BJ (cell line): ENCODE data around the gene LDLRAD1. TPM values are rescaled to one million over a fixed set of nuclear protein-coding genes. Genes with fewer than 3 reads are reported as not detected.
"Not testable (repeated sequence)": the region's sequence is repeated elsewhere in the genome, so short reads cannot be mapped to it uniquely, and the experiment has no call there.

Experiments
- CTCF ChIA-PET: fragments of 350-600 bp; formaldehyde crosslinking; extraction: SDS; loops from one replicate; lab custom pipeline; 2021; ENCODE audit warnings: antibody characterized with exemption, inconsistent platforms; lab: Yijun Ruan, JAX
- POLR2A ChIA-PET: fragments of 300-600 bp; sonication (Branson Sonifier 250); formaldehyde crosslinking; extraction: SDS; loops from one replicate; lab custom pipeline; 2021; ENCODE audit warnings: antibody characterized with exemption; lab: Charles Lee
- DNase-seq: peaks from one replicate; pipeline ENCODE4 v3.0.0-alpha.2; 2011; ENCODE audit warnings: low read depth
- H3K27me3 ChIP-seq: 2 replicates; pipeline ENCODE4 v1.6.0; 2011; ENCODE audit warnings: low read length; ENCODE audit not compliant: control insufficient read depth, insufficient read depth
- H3K36me3 ChIP-seq: 2 replicates; pipeline ENCODE4 v1.5.1; 2011; ENCODE audit warnings: low read length; ENCODE audit not compliant: control insufficient read depth, insufficient read depth
- H3K4me3 ChIP-seq: 2 replicates; pipeline ENCODE4 v1.5.1; 2011; ENCODE audit warnings: low read depth, mild to moderate bottlenecking, control low read depth, low read length
- CTCF ChIP-seq: IDR thresholded peaks from 2 replicates; pipeline ENCODE4 v1.5.1; 2011; ENCODE audit warnings: low read depth, mild to moderate bottlenecking, control low read depth, inconsistent platforms, low read length, moderate library complexity; ENCODE audit not compliant: insufficient read depth
- polyA plus RNA-seq: library from polyadenylated mRNA; depleted of rRNA; stranded (reverse); fragments of >200 nt; gene quantifications from 2 replicates; pipeline ENCODE4 v1.2.3, GENCODE V29; 2011

LDLRAD1 gene
- polyA plus RNA-seq, 1 experiment: not detected

- ChIA-PET CTCF (interaction anchor here (0.7 kb wide), 1 partner anchor 117 kb away, joined by 3 read pairs; no protein-coding TSS in a partner anchor), POLR2A (no interaction called here)
- Histone ChIP-seq H3K36me3 (no peaks in the 10 kb centered on the region), H3K27me3 (no peaks in the 10 kb centered on the region), H3K4me3 (no peak overlapping the region)
- TF ChIP-seq CTCF: no peak
- no peak for DNase-seq
Measured at GRCh38 chr1:54027848-54028247, 9.9 kb upstream of the LDLRAD1 start.

- CTCF ChIA-PET, DNase-seq, POLR2A ChIA-PET, H3K27me3 ChIP-seq, H3K4me3 ChIP-seq, H3K36me3 ChIP-seq: not testable (repeated sequence)
Measured at GRCh38 chr1:54024811-54025210, 6.8 kb upstream of the LDLRAD1 start.

GRCh38 chr1:54024358-54024757 lies 6.4 kb upstream of the LDLRAD1 start:
- no peak for DNase-seq
- ChIA-PET POLR2A (no interaction called here), CTCF (no interaction called here)
- no peak overlapping the region for H3K4me3 ChIP-seq
- TF ChIP-seq CTCF: no peak
- H3K27me3 ChIP-seq: no peaks in the 10 kb centered on the region
- H3K36me3 ChIP-seq: no peaks in the 10 kb centered on the region

- CTCF ChIA-PET: interaction anchor here (1.6 kb wide), 1 partner anchor 12 kb away, joined by 3 read pairs; no protein-coding TSS in a partner anchor
- H3K4me3 ChIP-seq, H3K36me3 ChIP-seq, H3K27me3 ChIP-seq, DNase-seq, POLR2A ChIA-PET: not testable (repeated sequence)
Measured at GRCh38 chr1:54019562-54020176, 1.7 kb upstream of the LDLRAD1 start.

GRCh38 chr1:54018635-54019034 lies 649 bp upstream of the LDLRAD1 start:
- no peak for TF ChIP-seq CTCF
- ChIA-PET CTCF (interaction anchor here (1.2 to 1.6 kb wide), 3 partner anchors 11 to 158 kb away, joined by 3 to 4 read pairs (median 3); no protein-coding TSS in a partner anchor), POLR2A (no interaction called here)
- no peak for DNase-seq
- Histone ChIP-seq H3K27me3 (peaks cover 9% of the 10 kb centered on the region), H3K4me3 (no peak overlapping the region), H3K36me3 (no peaks in the 10 kb centered on the region)

- no peak for TF ChIP-seq CTCF
- DNase-seq: peak; percentile 4
- POLR2A ChIA-PET: no interaction called here
- no peaks in the 10 kb centered on the region for H3K36me3 ChIP-seq
- CTCF ChIA-PET: no interaction called here
- H3K4me3 ChIP-seq: no peak overlapping the region
- peaks cover 17% of the 10 kb centered on the region for H3K27me3 ChIP-seq
Measured at GRCh38 chr1:54016343-54017282, 1.4 kb downstream of the LDLRAD1 start.
